ENCODE results near the gene DNAJC7. TPM values are rescaled to one million over a fixed set of nuclear protein-coding genes. Genes with fewer than 3 reads are reported as not detected.

Gene DNAJC7
- total and polyA plus RNA-seq, 9 of the 15 experiments (the other 6 are each of a cell fraction or from before 2014, with no cell fraction given): 85.8 to 262 (median 157) TPM

- peak; percentile 66 for TF ChIP-seq TAF1 (IDR thresholded peaks at IDR 0.05; ENCODE audit: control insufficient read depth, extremely low read depth, insufficient read depth, low read length, severe bottlenecking)
- TF ChIP-seq ZFP91 (CRISPR knock-in tag; IDR thresholded peaks at IDR 0.05): no peak
- TF ChIP-seq ZBTB8A (IDR thresholded peaks at IDR 0.05; ENCODE audit: partially characterized antibody): no peak
- TF ChIP-seq TEAD2 (tag; IDR thresholded peaks at IDR 0.05): no peak
- TF ChIP-seq PHB2 (IDR thresholded peaks at IDR 0.05; ENCODE audit: low read depth): no peak
- TF ChIP-seq HCFC1 (IDR thresholded peaks at IDR 0.05; ENCODE audit: low read depth, low read length): no peak
- no peak for TF ChIP-seq KLF10 (CRISPR knock-in tag; IDR thresholded peaks at IDR 0.05)
- no peak for TF ChIP-seq NR2F6 (CRISPR knock-in tag; IDR thresholded peaks at IDR 0.05)
- TF ChIP-seq TSHZ1 (CRISPR knock-in tag; IDR thresholded peaks at IDR 0.05): no peak
- no peak for TF ChIP-seq RNF2 (IDR thresholded peaks at IDR 0.05)
- no peak for TF ChIP-seq MLX (CRISPR knock-in tag; conservative IDR thresholded peaks at IDR 0.05)
- no peak for TF ChIP-seq IFI16 (CRISPR knock-in tag; IDR thresholded peaks at IDR 0.05)
- TF ChIP-seq BHLHE40 (IDR thresholded peaks at IDR 0.05; ENCODE audit: low read length): no peak
- TF ChIP-seq U2AF1 (optimal IDR thresholded peaks at IDR 0.05; ENCODE audit: low read depth, low read length): no peak
- no peak for TF ChIP-seq ID3 (CRISPR knock-in tag; IDR thresholded peaks at IDR 0.05)
- TF ChIP-seq ID3 (tag; IDR thresholded peaks at IDR 0.05): no peak
- peak in 1 of 2 experiments; percentile 21 for TF ChIP-seq E2F6 (IDR thresholded peaks at IDR 0.05; ENCODE audit: borderline replicate concordance in 1 of 2, extremely low read depth in 1 of 2, insufficient read depth in 1 of 2, insufficient read length in 1 of 2, low read depth in 1 of 2, low read length in 1 of 2, poor library complexity in 1 of 2, severe bottlenecking in 1 of 2)
- TF ChIP-seq TBP (optimal IDR thresholded peaks at IDR 0.05; ENCODE audit: low read depth, low read length): peak; percentile 75
- no peak for TF ChIP-seq CGGBP1 (CRISPR knock-in tag; IDR thresholded peaks at IDR 0.05)
- TF ChIP-seq ZNF778 (CRISPR knock-in tag; IDR thresholded peaks at IDR 0.05): no peak
These were observed 1.1 kb upstream of the DNAJC7 start (continued) for GRCh38 chr17:42018339-42018738.
